NCI-H146 treated with DMSO at 0.1 percent for 48 hours (cell line): ENCODE measurements around the gene CCDC188.

Experiments
- DNase-seq: peaks from one replicate; lab custom pipeline; 2025; ENCODE audit not compliant: unreplicated experiment; lab: John Stamatoyannopoulos, UW

CCDC188 gene

DNA sequence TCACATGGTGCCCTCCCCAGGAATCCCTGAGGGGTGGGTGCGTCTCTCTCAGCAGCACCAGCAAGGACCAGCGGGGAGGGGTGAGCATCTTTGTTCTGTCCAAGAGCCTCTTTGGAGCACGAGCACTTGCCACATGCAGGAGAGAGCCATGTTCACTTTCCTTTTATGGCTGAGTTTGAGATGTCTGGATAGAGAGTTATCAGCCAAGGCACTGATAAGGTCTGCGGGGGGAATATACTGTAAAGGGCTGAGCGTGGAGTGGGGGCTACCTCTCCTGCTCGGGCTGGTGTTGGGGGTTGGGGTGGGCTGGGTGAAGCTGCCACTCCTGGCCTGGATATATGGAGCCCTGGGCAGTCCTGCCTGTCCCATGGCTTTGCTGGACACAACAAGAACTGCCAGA is 34.9 kb upstream of the CCDC188 start:
- DNase-seq: no peak

DNA sequence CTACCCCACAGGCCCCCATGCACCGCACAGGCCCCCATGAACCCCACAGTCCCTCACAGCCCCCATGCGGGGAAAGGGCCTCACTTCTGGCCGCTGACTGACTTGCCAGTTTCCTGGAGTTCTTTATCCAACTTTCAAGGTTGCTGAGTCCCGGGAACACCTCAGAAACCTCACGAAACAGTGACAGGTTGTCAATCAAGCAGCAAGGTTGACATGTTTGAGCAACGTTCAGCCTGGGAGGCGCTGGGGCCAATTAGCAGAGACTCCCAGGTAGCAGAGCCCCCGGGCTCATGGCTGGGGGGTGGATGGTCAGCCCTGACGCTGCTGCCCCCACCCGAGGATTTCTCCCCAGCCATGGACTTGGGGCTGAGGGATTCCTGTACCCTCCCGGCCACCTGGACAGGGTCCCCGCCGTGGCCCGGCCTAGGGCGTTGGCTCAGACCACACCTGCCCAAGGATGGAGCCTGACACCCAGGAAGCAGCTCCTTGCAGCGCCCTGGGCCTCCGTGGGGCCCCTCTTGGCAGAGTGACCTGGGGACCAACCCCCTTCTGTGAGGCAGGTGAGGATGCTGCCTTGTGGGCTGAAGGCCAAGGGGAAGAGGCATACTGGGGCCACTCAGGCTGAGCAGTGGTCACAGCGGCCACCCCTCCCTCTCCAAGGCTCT is 33.8 kb upstream of the CCDC188 start:
- no peak for DNase-seq

DNA sequence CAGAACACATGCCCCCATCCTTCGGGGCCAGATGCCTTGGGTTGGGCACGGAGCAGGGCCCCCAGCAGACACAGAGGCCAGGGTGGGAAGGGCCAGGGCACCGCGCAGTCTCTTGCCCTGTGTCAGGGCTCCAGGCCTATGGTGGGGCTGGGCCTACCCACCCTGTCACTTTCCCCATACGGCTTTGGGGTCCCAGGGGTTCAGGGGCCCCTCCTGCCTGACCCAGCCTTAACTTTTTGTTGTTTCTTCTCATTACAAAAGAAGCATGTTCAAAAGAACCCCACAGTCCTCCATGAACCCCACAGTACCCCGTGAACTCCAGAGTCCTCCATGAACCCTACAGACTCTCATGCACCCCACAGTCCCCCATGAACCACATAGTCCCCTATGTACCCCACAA is 33.0 kb upstream of the CCDC188 start:
- DNase-seq: no peak

DNA sequence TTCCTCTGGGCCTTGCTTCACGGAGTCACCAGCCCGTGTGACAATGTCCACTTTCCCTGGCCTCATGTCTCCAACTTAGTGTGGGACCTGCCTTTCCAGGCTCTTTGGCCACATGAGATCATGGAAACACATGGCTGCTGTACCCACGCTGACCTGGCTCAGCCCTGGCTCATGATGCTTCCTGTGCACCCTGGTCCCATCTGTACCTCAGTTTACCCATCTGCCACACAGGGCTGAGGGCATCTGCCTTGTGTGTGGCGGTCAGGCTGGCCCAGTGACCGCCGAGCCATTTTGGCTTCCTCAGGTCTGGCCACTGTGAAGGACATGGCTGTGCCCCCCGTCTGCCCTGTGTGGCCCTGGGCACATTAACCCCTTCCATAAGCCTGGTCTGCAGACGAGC is 32.2 kb upstream of the CCDC188 start:
- no peak for DNase-seq

DNA sequence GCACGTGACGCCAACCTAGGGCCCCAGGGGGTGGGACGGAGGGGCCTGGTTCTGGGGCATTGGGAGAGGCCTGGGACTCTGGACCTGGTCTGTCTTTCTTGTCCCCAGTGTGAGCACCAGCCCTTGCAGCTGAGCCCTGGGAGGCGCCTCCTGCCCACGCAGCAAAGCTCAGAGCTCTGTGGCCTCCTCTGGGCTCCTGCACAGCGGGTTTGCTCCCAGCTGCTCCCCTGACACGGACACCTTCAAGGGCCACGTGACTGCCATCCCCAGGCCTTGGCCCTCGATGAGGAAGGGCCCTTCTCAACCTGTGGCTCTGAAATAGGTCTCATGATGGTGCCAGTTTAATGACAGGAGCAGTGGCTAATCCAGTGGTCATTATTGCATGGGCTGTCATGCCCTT is 31.5 kb upstream of the CCDC188 start:
- no peak for DNase-seq

DNA sequence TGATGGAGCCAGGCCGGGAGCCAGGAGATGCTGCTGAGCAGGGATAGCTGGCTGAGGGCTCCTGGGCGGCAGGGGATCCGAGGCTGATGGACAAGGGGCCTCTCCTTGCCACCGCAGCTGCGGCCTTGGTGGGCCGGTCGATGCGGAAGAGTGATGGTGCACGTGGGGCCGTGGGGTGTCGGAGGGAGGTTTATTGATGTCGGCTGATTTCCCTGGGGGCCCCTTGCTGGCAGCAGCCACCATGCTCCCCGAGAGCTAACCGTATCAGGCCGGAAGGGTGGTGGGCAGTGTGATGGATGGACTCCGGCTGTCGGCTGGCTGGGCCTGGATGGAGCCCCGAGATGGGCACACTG is 31.0 kb upstream of the CCDC188 start:
- no peak for DNase-seq

DNA sequence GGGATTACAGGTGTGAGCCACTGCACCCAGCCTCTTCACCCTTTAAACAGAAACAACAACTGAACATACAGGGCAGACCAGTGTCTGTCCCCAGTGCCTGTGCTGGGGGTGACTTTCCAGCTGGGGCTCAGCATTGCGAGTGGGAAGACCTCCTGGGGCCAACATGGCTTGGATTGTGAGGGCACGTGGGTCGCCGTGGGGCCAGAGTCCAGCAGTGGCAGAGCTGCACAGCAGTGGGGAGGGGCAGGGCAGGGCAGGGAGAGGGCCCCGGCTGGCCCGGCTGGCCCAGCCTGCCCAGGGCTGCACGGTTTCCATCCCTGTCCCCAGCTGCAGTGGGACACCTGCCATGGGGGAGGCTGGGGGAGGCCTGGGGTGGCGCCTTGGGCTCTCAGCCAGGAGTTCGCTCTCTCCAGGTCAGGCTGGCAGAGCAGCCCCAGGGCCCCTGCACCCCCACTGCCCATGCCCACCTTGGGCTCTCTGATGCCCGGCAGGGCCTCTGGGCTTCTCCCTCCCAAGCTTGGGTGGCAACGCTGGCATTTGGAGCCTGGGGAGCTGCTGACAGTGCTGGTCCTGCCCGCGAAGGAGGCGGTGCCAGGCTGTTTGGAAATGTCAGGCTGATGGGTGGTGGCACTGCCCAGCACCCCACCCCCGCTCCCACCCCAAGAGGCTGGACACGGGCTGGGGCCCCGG is 30.5 kb upstream of the CCDC188 start:
- no peak for DNase-seq

DNA sequence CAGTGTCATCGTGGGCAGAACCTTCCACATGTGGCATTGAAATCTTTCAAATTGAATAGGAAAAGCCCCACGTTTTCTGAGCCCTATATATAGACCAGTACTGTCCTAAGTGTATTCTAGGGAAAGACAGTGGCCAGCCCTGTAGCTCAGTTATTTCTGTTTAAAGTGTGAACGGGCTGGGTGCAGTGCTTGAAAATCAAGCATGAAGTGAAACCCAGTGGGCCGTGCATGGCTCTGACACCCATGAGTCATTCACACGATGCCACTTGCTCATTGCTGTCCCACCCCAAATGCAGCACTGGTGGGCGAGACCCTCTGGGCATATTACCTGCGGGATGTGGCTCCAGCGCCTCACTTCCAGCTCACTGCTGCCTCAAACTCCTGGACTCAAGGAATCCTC is 29.8 kb upstream of the CCDC188 start:
- DNase-seq: no peak

DNA sequence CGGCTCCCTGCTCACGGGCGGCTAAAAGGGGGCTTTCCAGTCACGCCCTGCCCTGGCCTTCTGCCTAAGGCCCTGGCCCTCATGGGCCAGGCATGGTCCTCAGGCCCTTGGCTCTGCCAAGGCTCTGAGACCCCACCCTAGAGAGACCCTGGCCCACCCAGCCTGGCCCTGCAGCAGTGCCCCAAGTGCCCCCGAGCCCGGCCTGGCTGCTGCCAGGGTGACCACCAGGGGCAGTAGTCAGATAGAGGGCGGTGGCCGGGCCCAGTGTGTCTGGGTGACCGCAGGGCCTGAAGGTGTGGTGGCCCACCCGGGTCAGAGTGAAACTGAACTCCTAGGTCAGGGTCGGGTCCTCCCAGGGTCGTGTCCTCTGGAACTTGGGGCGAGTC is 29.4 kb upstream of the CCDC188 start:
- no peak for DNase-seq

DNA sequence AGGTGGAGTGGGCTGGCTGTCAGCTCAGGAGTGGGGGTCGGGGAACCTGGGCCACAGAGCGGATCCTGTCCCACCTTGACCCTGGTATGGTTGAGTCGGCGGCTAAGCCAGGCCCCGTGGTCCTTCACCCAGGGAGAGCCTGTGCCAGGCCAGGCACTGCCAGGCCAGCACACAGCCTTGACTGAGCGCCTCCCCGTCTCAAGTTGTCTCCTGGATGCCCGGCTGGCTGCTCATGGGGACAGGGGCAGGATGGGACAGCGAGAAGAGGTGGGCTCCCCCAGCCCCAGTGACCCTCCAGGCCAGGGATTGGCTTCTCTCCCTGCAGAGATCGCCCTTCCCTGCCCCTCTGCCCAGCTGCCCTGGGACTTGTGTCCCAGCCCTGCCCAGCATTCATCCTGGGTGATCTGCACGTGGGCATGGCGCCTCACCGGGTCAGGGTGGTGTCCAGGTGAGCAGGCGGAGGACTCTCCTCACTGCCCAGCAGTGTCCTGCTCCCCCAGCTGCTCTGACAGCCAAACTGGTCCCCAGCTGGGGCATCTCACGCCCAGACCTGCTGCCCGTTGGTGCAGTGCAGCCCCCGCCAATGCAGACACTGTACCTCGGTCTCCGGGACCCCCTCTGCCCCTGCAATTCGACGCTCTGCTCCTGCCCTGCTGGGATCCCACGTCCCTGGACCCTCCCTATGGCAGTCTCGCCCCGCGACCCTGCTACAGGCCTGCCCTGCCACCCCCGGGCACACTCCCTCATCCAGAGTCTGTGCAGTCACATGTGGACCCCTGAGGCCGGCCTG is 28.8 kb upstream of the CCDC188 start:
- no peak for DNase-seq

DNA sequence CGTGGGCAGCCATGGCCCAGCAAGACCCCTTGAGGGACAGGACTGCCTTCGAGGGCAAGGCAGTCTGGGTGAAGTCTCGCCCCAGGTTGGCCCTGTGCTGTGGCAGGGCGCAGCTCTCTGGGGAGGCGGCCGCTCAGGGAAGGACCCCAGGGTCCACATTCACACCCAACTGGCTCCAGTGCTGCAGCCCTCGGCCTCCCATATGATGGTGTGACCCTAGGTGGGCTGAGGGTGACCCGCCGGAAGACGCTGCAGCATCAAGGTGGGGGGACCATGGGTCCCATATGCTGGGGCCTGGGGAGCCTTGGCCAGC is 28.0 kb upstream of the CCDC188 start:
- DNase-seq: no peak

DNA sequence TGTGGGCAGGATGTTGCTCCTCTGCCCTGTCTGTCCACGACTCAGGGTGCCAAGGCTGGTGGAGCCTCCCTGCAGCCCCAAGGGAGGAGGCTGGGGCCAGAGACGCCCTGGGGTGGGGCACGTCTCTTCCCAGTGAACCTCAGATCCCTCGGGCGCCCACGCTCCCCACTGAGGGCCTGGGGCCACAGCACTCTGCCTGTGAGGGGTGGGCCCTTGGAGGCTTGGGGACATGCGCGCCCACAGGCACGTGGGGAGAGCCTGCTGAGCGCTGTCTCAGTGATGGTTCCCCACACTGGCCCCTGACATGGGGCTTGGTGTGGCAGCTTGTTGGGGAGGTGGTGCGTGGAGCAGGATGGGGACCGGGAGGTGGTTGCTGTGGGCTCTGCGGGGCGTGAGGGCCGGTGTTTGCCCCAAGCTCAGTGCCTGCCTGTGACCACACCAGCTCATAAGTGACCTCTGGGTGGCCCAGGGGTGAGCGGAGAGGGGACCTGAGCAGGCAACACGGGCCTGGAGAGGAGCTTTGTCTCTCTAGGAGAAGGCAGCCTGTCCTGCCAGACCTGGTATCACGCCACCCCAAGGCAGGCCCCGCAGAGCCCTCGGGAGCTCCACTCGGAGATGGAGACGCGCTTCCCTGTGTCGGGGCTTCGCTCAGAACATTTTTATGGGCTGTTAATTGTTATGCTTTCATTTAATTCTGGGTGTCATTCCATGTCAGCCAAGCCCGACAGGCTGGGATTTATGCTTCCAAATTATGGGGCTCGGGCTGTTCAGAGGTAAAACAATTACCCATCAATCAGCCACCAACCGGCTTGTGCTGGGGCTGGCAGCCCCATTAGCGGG is 27.4 kb upstream of the CCDC188 start:
- DNase-seq: no peak

DNA sequence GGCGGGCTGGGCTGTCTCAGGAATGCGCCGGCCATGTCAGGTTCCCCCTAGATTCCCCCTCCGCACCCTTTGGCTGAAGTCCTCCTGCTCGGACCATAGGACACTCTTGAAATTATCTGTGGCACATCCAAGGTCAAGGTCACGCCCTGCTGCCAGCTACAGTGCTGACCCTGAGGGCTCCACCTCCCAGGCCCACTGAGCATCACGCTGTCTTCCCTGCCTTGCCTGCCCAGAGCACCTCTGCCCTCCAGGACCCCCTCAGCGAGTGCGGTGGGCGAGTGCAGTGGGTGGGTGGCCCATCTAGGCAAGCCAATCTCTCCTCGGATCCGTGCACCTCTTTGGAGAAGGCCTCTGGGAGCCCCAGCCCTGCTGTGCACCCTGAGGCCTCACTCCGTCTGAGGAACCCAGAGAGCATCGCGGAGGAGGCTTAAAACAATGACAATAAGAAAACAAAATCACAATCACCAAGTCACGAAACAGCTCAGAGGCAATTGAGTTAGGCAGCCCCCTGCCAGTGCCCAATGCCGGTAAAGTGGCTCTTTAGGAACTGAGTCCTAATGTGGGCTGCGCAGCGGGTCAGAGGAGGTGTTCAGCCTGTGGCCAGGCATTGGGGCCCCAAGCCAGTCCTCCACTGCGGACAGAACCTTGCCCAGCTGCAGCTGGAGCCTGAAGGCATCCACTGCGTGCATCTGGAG is 26.5 kb upstream of the CCDC188 start:
- DNase-seq: no peak

DNA sequence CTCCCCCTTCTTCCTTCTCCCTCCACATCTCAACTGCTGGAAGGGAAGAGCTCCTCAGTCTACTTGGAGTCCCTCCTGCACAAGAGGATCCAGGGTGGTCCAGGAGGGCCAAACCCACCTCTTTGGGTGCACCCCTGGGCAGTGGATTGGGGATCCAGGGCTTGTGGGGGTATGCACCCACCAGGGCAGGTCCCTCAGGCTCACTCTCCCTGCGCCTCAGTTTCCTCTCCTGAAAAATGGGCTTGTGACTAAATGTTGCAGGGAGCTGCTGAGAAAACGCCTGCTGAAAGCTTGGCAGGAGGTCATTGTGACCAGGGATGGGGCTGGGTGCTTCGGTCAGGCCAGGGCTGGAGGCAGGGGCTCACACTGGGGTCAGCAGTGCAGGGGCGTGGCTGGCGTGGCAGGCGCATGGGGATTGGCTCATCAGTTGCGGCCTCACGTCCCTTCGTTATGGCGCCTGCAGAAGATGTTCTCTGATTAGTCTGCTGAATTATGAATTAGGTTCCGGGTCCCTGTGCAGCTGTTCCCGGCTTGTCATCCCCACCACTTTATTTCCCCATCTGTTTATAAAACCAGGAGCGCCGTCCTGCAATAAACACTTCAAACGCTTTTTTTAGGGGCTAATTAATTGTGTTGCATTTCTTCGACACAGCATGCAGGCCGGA is 25.7 kb upstream of the CCDC188 start:
- DNase-seq: no peak

DNA sequence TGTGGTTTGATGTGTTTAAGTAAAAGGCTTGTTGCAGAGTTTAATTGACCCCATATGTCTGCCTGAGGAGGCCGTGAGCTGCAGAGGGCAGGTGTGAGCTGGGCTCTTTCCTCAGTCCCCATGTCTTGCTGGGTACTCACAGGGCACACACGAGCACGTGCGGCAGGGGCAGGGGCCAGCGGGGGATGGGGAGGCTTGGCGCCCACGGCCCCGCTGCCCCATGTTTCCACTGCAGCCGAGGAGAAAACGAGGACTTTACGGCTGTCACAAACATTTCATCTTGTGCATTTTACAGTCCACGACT is 24.7 kb upstream of the CCDC188 start:
- DNase-seq: no peak

DNA sequence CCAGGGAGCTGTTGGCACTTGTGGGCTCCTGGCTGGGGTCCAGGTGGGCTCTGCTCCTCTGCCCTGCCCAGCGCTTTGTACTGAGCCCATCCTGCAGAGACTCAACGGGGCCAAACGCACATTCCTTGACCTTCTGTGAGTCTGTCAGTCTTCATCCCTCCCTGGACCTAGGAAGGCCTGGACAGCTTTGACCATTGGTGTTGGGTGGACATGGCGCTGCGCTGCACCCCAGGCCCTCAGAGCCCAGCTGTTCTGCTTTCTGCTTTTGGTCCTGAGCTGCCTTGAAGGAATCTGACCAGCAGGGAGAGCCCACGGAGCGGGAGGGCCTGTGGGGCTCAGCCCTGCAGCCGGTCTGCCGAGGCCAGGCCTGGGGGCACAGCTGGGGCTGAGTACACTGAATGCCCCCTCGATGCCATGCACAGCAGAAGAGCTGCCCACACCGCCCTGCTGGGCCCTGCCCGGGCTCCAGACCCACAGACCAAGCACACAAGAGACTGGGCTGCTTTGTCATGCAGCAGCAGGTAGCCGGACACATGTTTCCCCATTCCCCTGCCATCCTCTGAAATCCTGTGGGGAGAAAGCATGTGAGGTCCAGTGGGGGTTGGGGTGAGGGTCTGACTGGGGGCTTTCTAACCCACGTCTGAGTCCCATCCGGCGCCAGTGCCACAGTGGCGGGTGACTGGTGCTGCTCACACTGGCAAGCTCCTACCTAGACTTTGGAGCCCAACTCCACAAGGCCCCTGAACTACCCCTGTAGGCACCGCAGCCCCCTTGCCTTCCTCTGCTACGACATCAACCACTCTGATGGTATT is 24.1 kb upstream of the CCDC188 start:
- DNase-seq: no peak

DNA sequence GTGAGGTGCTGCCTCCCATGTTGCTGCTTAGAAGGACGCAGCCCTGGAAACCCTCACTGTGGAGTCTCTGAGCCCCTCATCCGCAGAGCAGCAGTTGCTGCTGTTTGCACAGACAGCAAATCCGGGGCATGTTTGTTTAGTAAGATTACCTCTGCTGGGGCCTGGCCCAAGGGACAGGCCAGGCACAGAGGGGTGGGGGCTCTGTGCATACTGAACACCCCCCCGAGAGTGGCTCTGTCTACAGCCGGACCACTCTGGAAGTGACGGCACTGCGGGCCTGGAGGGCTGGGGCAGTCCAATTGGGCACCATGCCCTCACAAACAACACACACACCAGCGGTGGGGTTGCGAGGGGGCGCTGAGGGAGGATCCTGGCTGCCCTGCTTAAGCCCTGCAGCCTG is 22.9 kb upstream of the CCDC188 start:
- no peak for DNase-seq

DNA sequence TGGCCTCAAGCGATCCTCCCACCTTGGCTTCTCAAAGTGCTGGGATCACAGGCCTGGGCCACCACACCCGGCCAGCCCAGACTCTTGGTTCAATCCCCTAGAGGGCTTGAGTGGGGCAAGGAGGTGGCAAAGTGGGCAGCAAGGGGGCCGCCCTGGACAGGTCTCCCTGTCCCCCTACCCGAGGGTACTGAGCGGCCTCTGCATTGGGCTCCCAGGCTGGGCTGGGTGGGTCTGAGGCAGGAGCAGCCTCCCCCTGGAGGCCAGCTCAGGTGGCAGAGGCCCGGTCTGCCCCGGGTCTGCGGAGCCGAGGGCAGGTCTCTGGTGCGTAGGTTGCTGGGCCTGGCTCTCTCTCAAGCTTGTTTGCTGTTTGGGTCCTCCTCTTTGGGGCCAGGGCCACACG is 22.4 kb upstream of the CCDC188 start:
- no peak for DNase-seq

DNA sequence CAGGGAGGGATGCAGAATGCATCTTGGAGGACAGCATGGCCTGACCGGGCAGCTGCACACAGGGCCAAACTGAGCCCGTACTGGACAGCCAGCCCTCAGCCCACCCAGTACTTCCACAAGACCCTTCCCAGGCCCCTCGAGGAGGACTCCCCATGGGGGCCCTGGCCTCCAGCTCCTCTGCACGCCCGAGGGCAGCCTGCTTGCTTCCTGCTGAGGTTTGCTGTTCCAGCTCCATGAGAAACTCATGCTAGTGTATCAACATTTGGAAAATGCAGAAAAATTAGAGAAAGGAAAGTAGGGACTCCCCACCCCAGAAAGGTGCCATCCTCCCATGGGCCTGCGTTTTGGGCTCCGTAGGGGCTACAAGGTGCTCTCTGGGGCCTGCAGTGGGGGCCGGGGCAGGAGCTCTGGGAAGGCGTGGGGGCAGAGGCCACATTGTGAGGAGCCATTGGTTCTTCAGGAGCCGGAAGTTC is 21.3 kb upstream of the CCDC188 start:
- no peak for DNase-seq
